Ramos (cell line): ENCODE measurements around the gene CTNNA3.
"Not testable (repeated sequence)": the region's sequence is repeated elsewhere in the genome, so short reads cannot be mapped to it uniquely, and the experiment has no call there.

Experiments used
- in situ Hi-C: fragments of 300-500 bp; cut with MboI; formaldehyde crosslinking; loops from one replicate; pipeline ENCODE4 v1.14.3; 2022; ENCODE audit warnings: low sequenced_read_pairs; ENCODE audit not compliant: unreplicated experiment

The CTNNA3 gene

GRCh38 chr10:66378117-66378876 is 1317.7 kb downstream of the CTNNA3 start:
- in situ Hi-C loops = no loop called here

GRCh38 chr10:66368146-66368545 is 1327.8 kb downstream of the CTNNA3 start:
- in situ Hi-C loops = no loop called here

GRCh38 chr10:66366163-66366562 is 1329.8 kb downstream of the CTNNA3 start:
- in situ Hi-C loops = no loop called here

- in situ Hi-C loops = no loop called here
Observed at GRCh38 chr10:66365686-66366085, 1330.3 kb downstream of the CTNNA3 start.

- in situ Hi-C loops = no loop called here
Observed at GRCh38 chr10:66362522-66362921, 1333.5 kb downstream of the CTNNA3 start.

- in situ Hi-C loops = not testable (repeated sequence)
Observed at GRCh38 chr10:66353822-66354221, 1342.2 kb downstream of the CTNNA3 start.

- in situ Hi-C loops = no loop called here
Observed at GRCh38 chr10:66353422-66353821, 1342.6 kb downstream of the CTNNA3 start.

- in situ Hi-C loops = no loop called here
Observed at GRCh38 chr10:66350622-66351399, 1345.2 kb downstream of the CTNNA3 start.

GRCh38 chr10:66349726-66350125 is 1346.3 kb downstream of the CTNNA3 start:
- in situ Hi-C loops = no loop called here

- in situ Hi-C loops = no loop called here
Observed at GRCh38 chr10:66349076-66349475, 1346.9 kb downstream of the CTNNA3 start.

- in situ Hi-C loops = no loop called here
Observed at GRCh38 chr10:66337211-66337610, 1358.8 kb downstream of the CTNNA3 start.

- in situ Hi-C loops = no loop called here
Observed at GRCh38 chr10:66336791-66337190, 1359.2 kb downstream of the CTNNA3 start.

GRCh38 chr10:66335753-66336152 is 1360.2 kb downstream of the CTNNA3 start:
- in situ Hi-C loops = not testable (repeated sequence)

- in situ Hi-C loops = no loop called here
Observed at GRCh38 chr10:66329147-66329546, 1366.8 kb downstream of the CTNNA3 start.

- in situ Hi-C loops = no loop called here
Observed at GRCh38 chr10:66326876-66327275, 1369.1 kb downstream of the CTNNA3 start.

- in situ Hi-C loops = no loop called here
Observed at GRCh38 chr10:66322777-66323176, 1373.2 kb downstream of the CTNNA3 start.

GRCh38 chr10:66321723-66322665 is 1374.0 kb downstream of the CTNNA3 start:
- in situ Hi-C loops = no loop called here

GRCh38 chr10:66318761-66319160 is 1377.2 kb downstream of the CTNNA3 start:
- in situ Hi-C loops = no loop called here

- in situ Hi-C loops = no loop called here
Observed at GRCh38 chr10:66307826-66308225, 1388.2 kb downstream of the CTNNA3 start.

GRCh38 chr10:66301078-66301477 is 1394.9 kb downstream of the CTNNA3 start:
- in situ Hi-C loops = no loop called here
